Transverse colon (tissue), 4 donors: ENCODE measurements around the gene TMEM52. TPM values are rescaled to one million over a fixed set of nuclear protein-coding genes. Genes with fewer than 3 reads are reported as not detected.

Experiments used
- DNase-seq: peaks from one replicate; pipeline ENCODE4 v3.0.0-alpha.2; 2019
- H3K27ac ChIP-seq, 4 donors: fragments of 200-600 bp; sonication (generic); 2 replicates each; pipeline ENCODE4 v1.5.1; 2016 to 2018; ENCODE audit warnings: inconsistent platforms in 4 of 4
- H3K27me3 ChIP-seq: fragments of 200-600 bp; sonication (generic); 2 replicates; pipeline ENCODE4 v1.5.1; 2017; ENCODE audit warnings: inconsistent platforms
- H3K36me3 ChIP-seq, 4 donors: fragments of 200-600 bp; sonication (generic); 2 replicates each; pipeline ENCODE4 v1.5.1; 2017 to 2019; ENCODE audit warnings: inconsistent platforms in 4 of 4
- H3K4me1 ChIP-seq, 4 donors: fragments of 200-600 bp; sonication (generic); 2 replicates each; pipeline ENCODE4 v1.5.1; 2017 to 2020; ENCODE audit warnings: inconsistent platforms in 4 of 4
- H3K4me3 ChIP-seq, 4 donors: fragments of 200-600 bp; sonication (generic); 1 replicate in 1 of 4; 2 replicates in 3 of 4; pipeline versions ENCODE4 v1.5.1 to v1.6.1; 2017 to 2019; ENCODE audit warnings: inconsistent platforms in 4 of 4
- H3K9me3 ChIP-seq, 2 donors: fragments of 200-600 bp; sonication (generic); 2 replicates each; pipeline ENCODE4 v1.5.1; 2017 to 2019; ENCODE audit warnings: inconsistent platforms in 2 of 2
- EP300 ChIP-seq: sonication (generic); formaldehyde crosslinking; IDR thresholded peaks from one replicate; pipeline ENCODE4 v1.6.1; 2017; ENCODE audit warnings: antibody characterized with exemption, low read depth
- POLR2A ChIP-seq: fragments of 450-650 bp; IDR thresholded peaks from one replicate; pipeline ENCODE4 v1.6.1; 2016; ENCODE audit warnings: antibody characterized with exemption, mild to moderate bottlenecking, moderate library complexity
- POLR2AphosphoS5 ChIP-seq, 3 donors: sonication (generic); formaldehyde crosslinking; IDR thresholded peaks; one replicate each; pipeline ENCODE4 v1.6.1; 2016; ENCODE audit warnings: antibody characterized with exemption in 3 of 3
- WGBS, 2 donors: methylation state at CpG; one replicate each; pipeline ENCODE4 v1.1.5; 2018; ENCODE audit warnings: low coverage in 1 of 2; 5-methylcytosine and 5-hydroxymethylcytosine counted together
- in situ Hi-C, 4 donors: fragments of 200-750 bp; cut with MboI; loops; one replicate each; pipeline versions ENCODE4 v1.15.0 to v1.15.1; 2017; ENCODE audit warnings: low sequenced_read_pairs in 3 of 4, low pct_ligation_motif_present in 1 of 4, low pct_unique_long_range_greater_than_20kb in 1 of 4
- intact Hi-C: fragments of 100-400 bp; cut with DNase I; formaldehyde crosslinking; loops from one replicate; pipeline ENCODE4 v1.15.1; 2023; ENCODE audit warnings: low total_unique reads
- total RNA-seq, 4 donors: library from RNA; depleted of rRNA; stranded (reverse); fragments of >200 nt; gene quantifications; one replicate each; pipeline ENCODE4 v1.1.0, GENCODE V29; 2016
- TF ChIP-seq, protein P1 (sequence below), 5 experiments: fragments of 200-600 bp in 3 of 5; fragments of 450-650 bp in 2 of 5; sonication (generic) in 3 of 5; IDR thresholded peaks; 1 replicate in 2 of 5; 2 replicates in 3 of 5; pipeline ENCODE4 v1.5.1; 2016 to 2017; ENCODE audit warnings: antibody characterized with exemption in 5 of 5, inconsistent platforms in 3 of 5, mild to moderate bottlenecking in 2 of 5, moderate library complexity in 1 of 5

TMEM52 gene
- total RNA-seq, 4 donors from 2014 or later = 5.2 to 9.5 (median 5.3) TPM; not detected in 1

DNA sequence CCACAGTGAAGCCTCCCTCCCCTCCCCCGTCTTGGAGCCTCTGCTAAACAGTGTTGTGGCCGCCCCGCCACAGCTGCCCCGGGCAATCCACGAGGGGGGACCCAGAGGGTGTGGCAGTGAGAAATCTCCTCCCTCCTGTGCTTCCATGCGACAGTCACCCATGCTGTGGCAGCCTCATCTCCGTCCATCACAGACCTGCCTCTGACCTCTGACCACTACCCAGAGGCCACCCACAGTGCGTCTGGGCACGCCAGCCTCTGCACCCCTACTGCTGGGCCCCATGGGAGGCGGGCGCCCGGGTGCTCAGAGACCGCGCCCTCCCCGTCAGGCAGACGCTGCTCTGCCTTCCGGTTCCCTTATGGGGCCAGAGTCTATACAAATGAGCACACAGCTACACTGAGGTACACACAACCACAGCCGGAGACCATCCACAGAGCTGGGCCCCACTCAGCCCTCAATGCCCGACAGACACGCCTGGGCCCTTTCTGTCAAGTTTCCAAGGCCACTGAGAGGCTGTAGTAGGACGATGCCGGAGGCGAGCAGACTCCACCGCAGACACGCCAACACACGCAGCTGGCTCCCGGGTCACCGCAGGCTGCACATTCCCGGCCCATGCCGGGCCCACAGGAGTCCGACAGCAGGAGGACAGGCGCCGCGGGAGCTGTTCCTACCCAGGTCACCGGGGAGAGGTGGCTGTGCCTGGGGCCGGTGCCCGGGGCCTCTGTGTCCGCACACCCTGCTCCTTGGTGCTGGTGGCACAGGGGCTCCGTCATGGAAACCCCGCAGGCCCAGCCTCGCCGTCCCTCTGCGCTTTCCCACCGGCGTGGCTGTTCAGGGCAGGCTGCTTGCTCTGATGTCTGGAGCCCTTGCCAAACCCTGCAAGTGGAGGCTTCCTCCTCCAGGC lies 23.9 kb upstream of the TMEM52 start:
- TF ChIP-seq POLR2AphosphoS5 (IDR thresholded peaks at IDR 0.05) = no peak
- TF ChIP-seq, protein P1, sequence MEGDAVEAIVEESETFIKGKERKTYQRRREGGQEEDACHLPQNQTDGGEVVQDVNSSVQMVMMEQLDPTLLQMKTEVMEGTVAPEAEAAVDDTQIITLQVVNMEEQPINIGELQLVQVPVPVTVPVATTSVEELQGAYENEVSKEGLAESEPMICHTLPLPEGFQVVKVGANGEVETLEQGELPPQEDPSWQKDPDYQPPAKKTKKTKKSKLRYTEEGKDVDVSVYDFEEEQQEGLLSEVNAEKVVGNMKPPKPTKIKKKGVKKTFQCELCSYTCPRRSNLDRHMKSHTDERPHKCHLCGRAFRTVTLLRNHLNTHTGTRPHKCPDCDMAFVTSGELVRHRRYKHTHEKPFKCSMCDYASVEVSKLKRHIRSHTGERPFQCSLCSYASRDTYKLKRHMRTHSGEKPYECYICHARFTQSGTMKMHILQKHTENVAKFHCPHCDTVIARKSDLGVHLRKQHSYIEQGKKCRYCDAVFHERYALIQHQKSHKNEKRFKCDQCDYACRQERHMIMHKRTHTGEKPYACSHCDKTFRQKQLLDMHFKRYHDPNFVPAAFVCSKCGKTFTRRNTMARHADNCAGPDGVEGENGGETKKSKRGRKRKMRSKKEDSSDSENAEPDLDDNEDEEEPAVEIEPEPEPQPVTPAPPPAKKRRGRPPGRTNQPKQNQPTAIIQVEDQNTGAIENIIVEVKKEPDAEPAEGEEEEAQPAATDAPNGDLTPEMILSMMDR (IDR thresholded peaks at IDR 0.05) = no peak
- TF ChIP-seq EP300 = no peak
- TF ChIP-seq POLR2A = no peak
- Histone ChIP-seq H3K9me3 (no peaks in the 10 kb centered on the region), H3K27ac (no peak overlapping the region), H3K27me3 (peaks cover 26% of the 10 kb centered on the region), H3K4me3 (no peak overlapping the region), H3K4me1 (peaks cover 0 to 16% (median 11%) of the 10 kb centered on the region in 4 donors), H3K36me3 (no peaks in the 10 kb centered on the region)
- in situ Hi-C loops (loop anchor here in 1 of 4 donors (10.0 kb wide), 1 partner anchor 92 kb away; no protein-coding TSS in a partner anchor), intact Hi-C loops (no loop called here)
- DNase-seq = peak; percentile 49
- WGBS, 2 donors = 49% methylated on average over 39 of the region's 45 CpGs; no CpG with 5 or more reads in 1 of the 2 donors

DNA sequence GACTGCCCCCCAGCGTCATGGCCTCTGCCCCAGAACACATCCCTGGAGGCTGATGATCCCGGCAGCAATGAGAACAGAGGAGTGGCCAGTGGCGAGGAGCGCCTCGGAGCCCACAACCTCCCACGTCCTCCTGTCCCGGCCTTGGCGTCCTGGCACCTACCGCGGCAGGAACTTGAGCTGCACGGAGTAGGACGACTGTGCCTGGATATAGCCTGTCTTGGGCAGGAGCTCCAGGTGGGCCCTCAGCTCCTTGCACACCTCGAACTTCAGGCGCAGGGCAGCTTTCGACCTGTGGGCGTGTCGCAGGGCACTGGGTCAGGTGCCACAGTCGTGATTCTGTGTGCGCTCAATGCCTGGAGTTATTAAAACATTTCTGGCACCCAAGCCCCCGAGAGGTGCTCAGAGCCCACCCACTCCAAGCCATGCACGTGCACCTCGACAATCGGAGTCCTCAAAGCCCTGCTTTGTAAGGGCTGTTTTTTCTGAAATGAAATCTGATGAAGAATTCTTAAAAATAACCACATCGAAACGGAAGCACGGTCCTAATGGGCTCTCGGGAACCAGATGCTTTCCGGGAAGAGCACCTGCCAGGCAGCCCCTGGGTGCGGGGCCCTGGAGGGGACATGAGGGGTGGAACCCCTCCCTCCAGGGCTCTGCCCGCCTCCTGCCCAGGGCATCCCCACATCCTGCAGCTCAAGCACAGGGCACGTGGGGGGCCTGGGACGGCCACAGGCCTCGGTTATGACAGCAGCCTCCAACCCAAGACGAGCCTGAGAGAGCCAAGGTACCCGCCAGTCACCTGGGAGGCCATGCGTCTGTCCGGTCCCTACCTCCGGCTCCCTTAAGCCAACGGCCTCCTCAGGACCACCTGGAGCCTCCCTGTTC lies 23.0 kb upstream of the TMEM52 start:
- Histone ChIP-seq H3K27ac (no peak overlapping the region), H3K27me3 (peaks cover 26% of the 10 kb centered on the region), H3K4me1 (peaks cover 0 to 16% (median 11%) of the 10 kb centered on the region in 4 donors), H3K36me3 (no peaks in the 10 kb centered on the region), H3K4me3 (no peak overlapping the region), H3K9me3 (no peaks in the 10 kb centered on the region)
- WGBS, 2 donors = 67% methylated on average over 39 of the region's 39 CpGs; no CpG with 5 or more reads in 1 of the 2 donors
- TF ChIP-seq POLR2AphosphoS5 (IDR thresholded peaks at IDR 0.05) (no peak), EP300 (no peak), POLR2A (no peak)
- TF ChIP-seq, protein P1 (IDR thresholded peaks at IDR 0.05) = no peak
- in situ Hi-C loops (loop anchor here in 1 of 4 donors (10.0 kb wide), 1 partner anchor 93 kb away; no protein-coding TSS in a partner anchor), intact Hi-C loops (no loop called here)
- no peak for DNase-seq

GRCh38 chr1:1941211-1941841 lies 22.2 kb upstream of the TMEM52 start:
- DNase-seq = no peak
- no peak for TF ChIP-seq POLR2A
- TF ChIP-seq EP300 = no peak
- TF ChIP-seq POLR2AphosphoS5 (IDR thresholded peaks at IDR 0.05) = no peak
- TF ChIP-seq, protein P1 (IDR thresholded peaks at IDR 0.05) = no peak
- Histone ChIP-seq H3K27me3 (peaks cover 29% of the 10 kb centered on the region), H3K27ac (no peak overlapping the region), H3K4me1 (peaks cover 0 to 16% (median 11%) of the 10 kb centered on the region in 4 donors), H3K4me3 (no peak overlapping the region), H3K9me3 (no peaks in the 10 kb centered on the region), H3K36me3 (no peaks in the 10 kb centered on the region)
- intact Hi-C loops (no loop called here), in situ Hi-C loops (loop anchor here in 1 of 4 donors (10.0 kb wide), 1 partner anchor 93 kb away; no protein-coding TSS in a partner anchor)
- 48 to 57% methylated on average over 3 to 19 of the region's 19 CpGs for WGBS, 2 donors
